Measurements from ENCODE around the gene FHAD1. TPM values are rescaled to one million over a fixed set of nuclear protein-coding genes. Genes with fewer than 3 reads are reported as not detected.

Gene FHAD1
- total RNA-seq, 4 donors from 2014 or later: under 0.01 to 0.26 (median 0.06) TPM; not detected in 1

- Histone ChIP-seq H3K9me3 (no peaks in the 10 kb centered on the region), H3K27ac (replicated peaks in 1 of 4) (no peak overlapping the region), H3K36me3 (no peaks in the 10 kb centered on the region), H3K4me1 (peaks cover 17 to 43% (median 33%) of the 10 kb centered on the region in 4 donors), H3K27me3 (no peaks in the 10 kb centered on the region), H3K4me3 (no peak overlapping the region)
- intact Hi-C loops (cut with DNase I): no loop called here
- DNase-seq (ENCODE audit: extremely low spot score): peak; percentile 53
- 87% methylated on average over 5 of the region's 5 CpGs for WGBS
- TF ChIP-seq CTCF (IDR thresholded peaks at IDR 0.05): no peak
- no peak for TF ChIP-seq EP300 (IDR thresholded peaks at IDR 0.05)
- TF ChIP-seq POLR2A (IDR thresholded peaks at IDR 0.05; ENCODE audit: low read depth): no peak
- TF ChIP-seq POLR2AphosphoS5 (IDR thresholded peaks at IDR 0.05): no peak
Measured at GRCh38 chr1:15262706-15263105, 15.7 kb downstream of the FHAD1 start.

GRCh38 chr1:15264769-15265168, 17.7 kb downstream of the FHAD1 start:
- Histone ChIP-seq H3K9me3 (no peaks in the 10 kb centered on the region), H3K27me3 (no peaks in the 10 kb centered on the region), H3K27ac (replicated peaks in 1 of 4) (no peak overlapping the region), H3K36me3 (no peaks in the 10 kb centered on the region), H3K4me1 (peaks cover 7 to 25% (median 18%) of the 10 kb centered on the region in 4 donors), H3K4me3 (no peak overlapping the region)
- intact Hi-C loops (cut with DNase I): no loop called here
- no peak for TF ChIP-seq EP300 (IDR thresholded peaks at IDR 0.05)
- TF ChIP-seq CTCF (IDR thresholded peaks at IDR 0.05): no peak
- TF ChIP-seq POLR2AphosphoS5 (IDR thresholded peaks at IDR 0.05): no peak
- TF ChIP-seq POLR2A (IDR thresholded peaks at IDR 0.05; ENCODE audit: low read depth): no peak
- no peak for DNase-seq (ENCODE audit: extremely low spot score)
- WGBS: 81% methylated on average over 2 of the region's 2 CpGs

- Histone ChIP-seq H3K27me3 (no peaks in the 10 kb centered on the region), H3K9me3 (no peaks in the 10 kb centered on the region), H3K36me3 (no peaks in the 10 kb centered on the region), H3K4me1 (peaks cover 3 to 10% (median 8%) of the 10 kb centered on the region in 4 donors), H3K27ac (replicated peaks in 1 of 4) (no peak overlapping the region), H3K4me3 (no peak overlapping the region)
- WGBS: 94% methylated on average over 7 of the region's 7 CpGs
- TF ChIP-seq EP300 (IDR thresholded peaks at IDR 0.05) (no peak), CTCF (IDR thresholded peaks at IDR 0.05) (no peak), POLR2AphosphoS5 (IDR thresholded peaks at IDR 0.05) (no peak)
- DNase-seq (ENCODE audit: extremely low spot score): no peak
- intact Hi-C loops (cut with DNase I): loop anchor here (2.0 kb wide), 1 partner anchor 70 kb away; no protein-coding TSS in a partner anchor
Measured at GRCh38 chr1:15271196-15271595, 24.2 kb downstream of the FHAD1 start.

- no peak for TF ChIP-seq POLR2A (IDR thresholded peaks at IDR 0.05; ENCODE audit: low read depth)
- no peak for TF ChIP-seq EP300 (IDR thresholded peaks at IDR 0.05)
- TF ChIP-seq CTCF (IDR thresholded peaks at IDR 0.05): peak; percentile 83 to 88 (median 86)
- peak; percentile 23 to 42 for TF ChIP-seq POLR2AphosphoS5 (IDR thresholded peaks at IDR 0.05)
- H3K4me1 ChIP-seq: peaks cover 3 to 10% (median 8%) of the 10 kb centered on the region in 4 donors
- no peaks in the 10 kb centered on the region for H3K27me3 ChIP-seq
- no peak overlapping the region for H3K4me3 ChIP-seq
- WGBS: 50% methylated on average over 18 of the region's 26 CpGs
- H3K9me3 ChIP-seq: no peaks in the 10 kb centered on the region
- no peaks in the 10 kb centered on the region for H3K36me3 ChIP-seq
- no peak overlapping the region for H3K27ac ChIP-seq (replicated peaks in 1 of 4)
- DNase-seq (ENCODE audit: extremely low spot score): no peak
- intact Hi-C loops (cut with DNase I): loop anchor here (1.0 to 2.0 kb wide), 2 partner anchors 119 to 145 kb away; partner anchors contain the start of gene TMEM51
Measured at GRCh38 chr1:15272009-15272781, 25.2 kb downstream of the FHAD1 start.

Measured in esophagus muscularis mucosa (tissue), 4 donors.